ENCODE data around the gene STIM1.

- TF ChIP-seq SUZ12 (IDR thresholded peaks at IDR 0.05; ENCODE audit: extremely low read depth, insufficient read depth, insufficient read length) (no peak), ZNF274 (IDR thresholded peaks at IDR 0.05; ENCODE audit: low read depth, low read length) (no peak)
Observed at GRCh38 chr11:3809624-3809928, 45.9 kb upstream of the STIM1 start.
